Spleen (tissue), 11 donors: ENCODE results near the gene RIN2. TPM values are rescaled to one million over a fixed set of nuclear protein-coding genes. Genes with fewer than 3 reads are reported as not detected.
"Not testable (repeated sequence)": the region's sequence is repeated elsewhere in the genome, so short reads cannot be mapped to it uniquely, and the experiment has no call there.

Source experiments
- DNase-seq: peaks from one replicate; pipeline ENCODE4 v3.0.0-alpha.2; 2020
- H3K27ac ChIP-seq, 8 donors: fragments of 200-600 bp; sonication (generic) in 7 of 8; 1 replicate in 4 of 8; 2 replicates in 4 of 8; pipeline versions ENCODE4 v1.5.0 to v1.8.0; 2016 to 2021; ENCODE audit warnings: inconsistent platforms in 4 of 8, mild to moderate bottlenecking in 4 of 8, moderate library complexity in 1 of 8
- H3K27me3 ChIP-seq, 7 donors: fragments of 200-600 bp; sonication (generic) in 6 of 7; replicated peaks in 1 of 7; 1 replicate in 4 of 7; 2 replicates in 3 of 7; pipeline versions ENCODE4 v1.5.0 to v1.8.0; 2016 to 2021; ENCODE audit warnings: inconsistent platforms in 3 of 7, mild to moderate bottlenecking in 1 of 7
- H3K36me3 ChIP-seq, 6 donors: fragments of 200-600 bp; sonication (generic) in 5 of 6; 1 replicate in 4 of 6; 2 replicates in 2 of 6; pipeline versions ENCODE4 v1.5.0 to v1.8.0; 2016 to 2021; ENCODE audit warnings: inconsistent platforms in 2 of 6
- H3K4me1 ChIP-seq, 6 donors: fragments of 200-600 bp; sonication (generic) in 5 of 6; 1 replicate in 3 of 6; 2 replicates in 3 of 6; pipeline versions ENCODE4 v1.5.0 to v1.8.0; 2016 to 2021; ENCODE audit warnings: inconsistent platforms in 3 of 6
- H3K4me3 ChIP-seq, 8 donors: fragments of 200-600 bp; sonication (generic) in 7 of 8; 1 replicate in 4 of 8; 2 replicates in 4 of 8; pipeline versions ENCODE4 v1.5.0 to v1.8.0; 2016 to 2021; ENCODE audit warnings: inconsistent platforms in 4 of 8, mild to moderate bottlenecking in 4 of 8, moderate library complexity in 2 of 8
- H3K9me3 ChIP-seq, 8 donors: fragments of 200-600 bp; sonication (generic) in 7 of 8; 1 replicate in 4 of 8; 2 replicates in 4 of 8; pipeline versions ENCODE4 v1.5.0 to v1.8.0; 2016 to 2021; ENCODE audit warnings: inconsistent platforms in 4 of 8
- POLR2A ChIP-seq, 3 donors: fragments of 450-650 bp; IDR thresholded peaks; one replicate each; pipeline ENCODE4 v1.5.1; 2017; ENCODE audit warnings: antibody characterized with exemption in 3 of 3, mild to moderate bottlenecking in 1 of 3
- POLR2AphosphoS5 ChIP-seq, 3 donors: sonication (generic); formaldehyde crosslinking; IDR thresholded peaks; one replicate each; pipeline ENCODE4 v1.5.1; 2017; ENCODE audit warnings: antibody characterized with exemption in 3 of 3
- WGBS, 5 donors: extraction: QIAGEN DNeasy Blood & Tissue Kit in 3 of 5; methylation state at CpG; one replicate each; pipeline versions ENCODE4 v1.1.5 to v1.1.7; 2013 to 2018; 5-methylcytosine and 5-hydroxymethylcytosine counted together
- intact Hi-C: fragments of 100-400 bp; cut with DNase I; formaldehyde crosslinking; loops from one replicate; pipeline ENCODE4 v1.15.0; 2023; ENCODE audit warnings: low total_unique reads
- polyA plus RNA-seq, 3 donors: library from polyadenylated mRNA; stranded (reverse); fragments of 200-250 nt; gene quantifications; one replicate each; pipeline ENCODE4 v1.2.1, GENCODE V29; 2013
- total RNA-seq, 7 donors: library from RNA; depleted of rRNA in 3 of 7; stranded (reverse); fragments of >200 nt in 3 of 7; fragmentation: NEBNext Ultra II Directional in 4 of 7; extraction: Animal tissue kit (Norgen Biotek cat#: 25700) in 4 of 7; gene quantifications; one replicate each; pipeline versions ENCODE4 v1.1.0 to v1.2.1, GENCODE V29; 2016 to 2021
- TF ChIP-seq, protein P1 (sequence below), 11 experiments: fragments of 200-600 bp in 7 of 11; fragments of 450-650 bp in 4 of 11; sonication (generic) in 4 of 11; IDR thresholded peaks in 8 of 11; conservative IDR thresholded peaks in 3 of 11; 1 replicate in 7 of 11; 2 replicates in 4 of 11; pipeline versions ENCODE4 v1.4.0 to v1.8.0; 2016 to 2021; ENCODE audit warnings: antibody characterized with exemption in 11 of 11, inconsistent platforms in 4 of 11, mild to moderate bottlenecking in 1 of 11
- donor health status: healthy with polysubstance abuse.
- donor health status: DM: no; HTN: no; CAD: no; lungs with moderate emphysema.
- donor health status: DM: no; HTN: no; CAD: no.
- donor health status: Bipolar disorder and iron deficiency.
- donor health status: healthy.
- donor health status: DM: no; HTN: no; CAD: no.
- donor health status: DM: yes; HTN: yes; CAD: no.

The RIN2 gene
- total and polyA plus RNA-seq, 10 donors = 4.8 to 135 (median 64.0) TPM

GRCh38 chr20:19802099-19802491 is 44.0 kb downstream of the RIN2 start:
- no peak overlapping the region for H3K4me3 ChIP-seq
- no peaks in the 10 kb centered on the region for H3K9me3 ChIP-seq
- DNase-seq = no peak
- peaks cover 0 to 8% (median 0%) of the 10 kb centered on the region in 6 donors for H3K36me3 ChIP-seq
- H3K27ac ChIP-seq = peak overlapping the region in 1 of 8 donors; percentile 43
- H3K4me1 ChIP-seq = peaks cover 0 to 16% (median 11%) of the 10 kb centered on the region in 6 donors
- WGBS, 5 donors = 86 to 97% (median 93%) methylated on average over 6 of the region's 6 CpGs
- H3K27me3 ChIP-seq = no peaks in the 10 kb centered on the region
- TF ChIP-seq, protein P1, sequence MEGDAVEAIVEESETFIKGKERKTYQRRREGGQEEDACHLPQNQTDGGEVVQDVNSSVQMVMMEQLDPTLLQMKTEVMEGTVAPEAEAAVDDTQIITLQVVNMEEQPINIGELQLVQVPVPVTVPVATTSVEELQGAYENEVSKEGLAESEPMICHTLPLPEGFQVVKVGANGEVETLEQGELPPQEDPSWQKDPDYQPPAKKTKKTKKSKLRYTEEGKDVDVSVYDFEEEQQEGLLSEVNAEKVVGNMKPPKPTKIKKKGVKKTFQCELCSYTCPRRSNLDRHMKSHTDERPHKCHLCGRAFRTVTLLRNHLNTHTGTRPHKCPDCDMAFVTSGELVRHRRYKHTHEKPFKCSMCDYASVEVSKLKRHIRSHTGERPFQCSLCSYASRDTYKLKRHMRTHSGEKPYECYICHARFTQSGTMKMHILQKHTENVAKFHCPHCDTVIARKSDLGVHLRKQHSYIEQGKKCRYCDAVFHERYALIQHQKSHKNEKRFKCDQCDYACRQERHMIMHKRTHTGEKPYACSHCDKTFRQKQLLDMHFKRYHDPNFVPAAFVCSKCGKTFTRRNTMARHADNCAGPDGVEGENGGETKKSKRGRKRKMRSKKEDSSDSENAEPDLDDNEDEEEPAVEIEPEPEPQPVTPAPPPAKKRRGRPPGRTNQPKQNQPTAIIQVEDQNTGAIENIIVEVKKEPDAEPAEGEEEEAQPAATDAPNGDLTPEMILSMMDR (IDR thresholded peaks at IDR 0.05 in 8 of 11, conservative IDR thresholded peaks at IDR 0.05 in 3 of 11) = no peak
- no peak for TF ChIP-seq POLR2A (IDR thresholded peaks at IDR 0.05)
- no peak for TF ChIP-seq POLR2AphosphoS5 (IDR thresholded peaks at IDR 0.05)
- intact Hi-C loops = no loop called here

GRCh38 chr20:19802492-19803158 is 44.6 kb downstream of the RIN2 start:
- 78 to 91% (median 90%) methylated on average over 4 of the region's 4 CpGs for WGBS, 5 donors
- TF ChIP-seq, protein P1 (IDR thresholded peaks at IDR 0.05 in 8 of 11, conservative IDR thresholded peaks at IDR 0.05 in 3 of 11) = peak in 1 of 11 experiments; percentile 8
- TF ChIP-seq POLR2AphosphoS5 (IDR thresholded peaks at IDR 0.05) (no peak), POLR2A (IDR thresholded peaks at IDR 0.05) (no peak)
- DNase-seq = no peak
- intact Hi-C loops = no loop called here
- H3K4me1 ChIP-seq = peaks cover 0 to 21% (median 15%) of the 10 kb centered on the region in 6 donors
- H3K36me3 ChIP-seq = peaks cover 0 to 8% (median 0%) of the 10 kb centered on the region in 6 donors
- no peak overlapping the region for H3K4me3 ChIP-seq
- no peak overlapping the region for H3K27ac ChIP-seq
- H3K9me3 ChIP-seq = no peaks in the 10 kb centered on the region
- H3K27me3 ChIP-seq = no peaks in the 10 kb centered on the region

DNA sequence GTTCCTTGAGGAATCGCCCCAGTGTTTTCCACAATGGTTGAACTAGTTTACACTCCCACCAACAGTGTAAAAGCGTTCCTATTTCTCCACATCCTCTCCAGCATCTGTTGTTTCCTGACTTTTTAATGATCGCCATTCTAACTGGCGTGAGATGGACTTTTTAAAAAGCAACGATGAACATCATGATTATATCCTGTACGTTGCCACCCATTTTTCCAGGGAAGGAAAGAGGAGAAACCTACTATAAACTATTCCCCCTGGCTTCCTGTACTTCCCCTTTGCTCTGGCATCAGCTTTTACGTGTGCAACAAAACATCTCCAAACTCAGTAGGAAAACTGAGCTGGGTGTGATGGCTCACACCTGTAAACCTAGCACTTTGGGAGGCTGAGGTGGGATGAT is 48.2 kb downstream of the RIN2 start:
- WGBS, 5 donors = 70 to 78% (median 71%) methylated on average over 7 of the region's 7 CpGs
- H3K27ac ChIP-seq = peak overlapping the region in 2 of 8 donors; percentile 5 to 7
- H3K9me3 ChIP-seq, H3K4me3 ChIP-seq, H3K36me3 ChIP-seq, DNase-seq, intact Hi-C loops, H3K27me3 ChIP-seq: not testable (repeated sequence)
- H3K4me1 ChIP-seq = peaks cover 0 to 24% (median 15%) of the 10 kb centered on the region in 6 donors

GRCh38 chr20:19806806-19807190 is 48.7 kb downstream of the RIN2 start:
- Histone ChIP-seq H3K27ac (peak overlapping the region in 4 of 8 donors; percentile 5 to 22 (median 6)), H3K4me3 (no peak overlapping the region), H3K27me3 (no peaks in the 10 kb centered on the region), H3K36me3 (peaks cover 0 to 8% (median 0%) of the 10 kb centered on the region in 6 donors), H3K4me1 (peaks cover 0 to 25% (median 15%) of the 10 kb centered on the region in 6 donors), H3K9me3 (no peaks in the 10 kb centered on the region)
- 71 to 88% (median 79%) methylated on average over 4 of the region's 4 CpGs for whole genome bisulfite sequencing, 5 donors
- intact Hi-C loops = no loop called here
- TF ChIP-seq, protein P1 (IDR thresholded peaks at IDR 0.05 in 8 of 11, conservative IDR thresholded peaks at IDR 0.05 in 3 of 11) = no peak
- DNase-seq = no peak
